OCI-LY3 (cell line): Measurements from ENCODE around the gene FOXF2.

Experiments
- H2AFZ ChIP-seq: fragments of 200-600, 300-600 bp; shearing (Covaris generic); 2 replicates; pipeline ENCODE4 v1.6.0; 2014; ENCODE audit warnings: antibody characterized with exemption, low read depth, low read length
- H3K27ac ChIP-seq: fragments of 200-600, 300-600 bp; sonication (generic); 2 replicates; pipeline ENCODE4 v1.5.1; 2014; ENCODE audit warnings: mild to moderate bottlenecking, low read length, moderate library complexity, mixed read lengths
- H3K27me3 ChIP-seq: fragments of 200-600, 300-600 bp; sonication (generic); 2 replicates; pipeline ENCODE4 v1.6.1; 2014; ENCODE audit warnings: low read depth, low read length, mixed read lengths
- H3K36me3 ChIP-seq: fragments of 200-600, 300-600 bp; sonication (generic); replicated peaks from 2 replicates; pipeline ENCODE3; 2014; ENCODE audit warnings: low read depth, low read length, mixed read lengths
- H3K4me1 ChIP-seq: fragments of 300-600, 200-600 bp; sonication (generic); 2 replicates; pipeline ENCODE4 v1.6.1; 2014; ENCODE audit warnings: low read length, mixed read lengths
- H3K4me2 ChIP-seq: fragments of 200-600, 300-600 bp; sonication (generic); 2 replicates; pipeline ENCODE4 v1.6.1; 2014; ENCODE audit warnings: low read length, mixed read lengths
- H3K4me3 ChIP-seq: fragments of 300-600, 200-600 bp; sonication (generic); 2 replicates; pipeline ENCODE4 v1.5.1; 2014; ENCODE audit warnings: antibody characterized with exemption, mild to moderate bottlenecking, low read length, moderate library complexity
- H3K79me2 ChIP-seq: fragments of 300-600, 200-600 bp; shearing (Covaris generic); 2 replicates; pipeline ENCODE4 v1.6.1; 2014; ENCODE audit warnings: mild to moderate bottlenecking, low read length, mixed read lengths
- H3K9ac ChIP-seq: fragments of 300-600, 200-600 bp; shearing (Covaris generic); 2 replicates; pipeline ENCODE4 v1.6.0; 2014; ENCODE audit warnings: mild to moderate bottlenecking, low read length, moderate library complexity
- H3K9me3 ChIP-seq: fragments of 200-600, 300-600 bp; shearing (Covaris generic); 2 replicates; pipeline ENCODE4 v1.6.1; 2014; ENCODE audit warnings: low read length, mixed read lengths; ENCODE audit not compliant: insufficient read depth
- H4K20me1 ChIP-seq: fragments of 200-600, 300-600 bp; sonication (generic); 2 replicates; pipeline ENCODE4 v1.6.1; 2016; ENCODE audit warnings: low read length, mixed read lengths; ENCODE audit not compliant: insufficient read depth
- EZH2phosphoT487 ChIP-seq: fragments of 200-600 bp; shearing (Covaris generic); IDR thresholded peaks from 2 replicates; pipeline ENCODE4 v1.6.1; 2018; ENCODE audit warnings: antibody characterized with exemption, mixed run types, low read depth
- TF ChIP-seq, protein P1 (sequence below): fragments of 200-600, 300-600 bp; sonication (generic); IDR thresholded peaks from 2 replicates; pipeline ENCODE4 v1.5.1; 2014; ENCODE audit warnings: antibody characterized with exemption, low read length, low read depth

Gene FOXF2

DNA sequence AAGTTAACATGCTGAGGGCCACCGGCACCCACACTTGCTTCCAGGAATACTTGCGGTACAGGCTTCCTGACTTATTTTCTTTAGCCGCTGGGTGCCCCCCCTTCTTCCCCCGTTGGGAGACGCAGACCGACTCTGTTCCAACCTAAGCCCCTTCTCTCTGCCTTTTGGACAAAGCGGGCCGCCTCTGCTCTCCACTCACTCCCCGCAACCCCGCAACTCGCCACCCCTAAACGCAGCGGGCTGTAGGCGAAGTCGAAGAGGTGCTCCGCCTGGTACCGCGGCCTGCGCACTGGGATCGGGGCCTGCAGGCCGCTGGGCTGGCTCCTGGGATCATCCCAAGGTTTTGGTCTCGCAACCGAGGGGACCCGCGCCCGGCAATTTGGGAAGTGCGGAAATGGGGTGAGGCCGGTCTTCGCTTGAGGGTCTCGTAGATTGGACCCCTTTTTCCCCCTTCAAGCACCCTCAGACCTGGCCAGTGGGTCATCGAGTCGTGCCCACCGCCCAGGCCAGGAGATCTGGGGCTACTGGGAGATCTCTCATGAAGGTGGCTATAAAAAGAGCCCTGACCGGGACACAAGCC lies 4.7 kb upstream of the FOXF2 start:
- H3K9me3 ChIP-seq, result no peaks in the 10 kb centered on the region
- H3K36me3 ChIP-seq, result no peaks in the 10 kb centered on the region
- H3K27me3 ChIP-seq, result no peaks in the 10 kb centered on the region
- no peak overlapping the region for H3K9ac ChIP-seq
- H3K4me2 ChIP-seq, result no peak overlapping the region
- H3K27ac ChIP-seq, result no peak overlapping the region
- H4K20me1 ChIP-seq, result no peaks in the 10 kb centered on the region
- H3K4me3 ChIP-seq, result no peak overlapping the region
- H3K79me2 ChIP-seq, result no peaks in the 10 kb centered on the region
- H3K4me1 ChIP-seq, result no peaks in the 10 kb centered on the region
- no peak overlapping the region for H2AFZ ChIP-seq
- TF ChIP-seq, protein P1, sequence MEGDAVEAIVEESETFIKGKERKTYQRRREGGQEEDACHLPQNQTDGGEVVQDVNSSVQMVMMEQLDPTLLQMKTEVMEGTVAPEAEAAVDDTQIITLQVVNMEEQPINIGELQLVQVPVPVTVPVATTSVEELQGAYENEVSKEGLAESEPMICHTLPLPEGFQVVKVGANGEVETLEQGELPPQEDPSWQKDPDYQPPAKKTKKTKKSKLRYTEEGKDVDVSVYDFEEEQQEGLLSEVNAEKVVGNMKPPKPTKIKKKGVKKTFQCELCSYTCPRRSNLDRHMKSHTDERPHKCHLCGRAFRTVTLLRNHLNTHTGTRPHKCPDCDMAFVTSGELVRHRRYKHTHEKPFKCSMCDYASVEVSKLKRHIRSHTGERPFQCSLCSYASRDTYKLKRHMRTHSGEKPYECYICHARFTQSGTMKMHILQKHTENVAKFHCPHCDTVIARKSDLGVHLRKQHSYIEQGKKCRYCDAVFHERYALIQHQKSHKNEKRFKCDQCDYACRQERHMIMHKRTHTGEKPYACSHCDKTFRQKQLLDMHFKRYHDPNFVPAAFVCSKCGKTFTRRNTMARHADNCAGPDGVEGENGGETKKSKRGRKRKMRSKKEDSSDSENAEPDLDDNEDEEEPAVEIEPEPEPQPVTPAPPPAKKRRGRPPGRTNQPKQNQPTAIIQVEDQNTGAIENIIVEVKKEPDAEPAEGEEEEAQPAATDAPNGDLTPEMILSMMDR, result no peak
- TF ChIP-seq EZH2phosphoT487, result no peak

DNA sequence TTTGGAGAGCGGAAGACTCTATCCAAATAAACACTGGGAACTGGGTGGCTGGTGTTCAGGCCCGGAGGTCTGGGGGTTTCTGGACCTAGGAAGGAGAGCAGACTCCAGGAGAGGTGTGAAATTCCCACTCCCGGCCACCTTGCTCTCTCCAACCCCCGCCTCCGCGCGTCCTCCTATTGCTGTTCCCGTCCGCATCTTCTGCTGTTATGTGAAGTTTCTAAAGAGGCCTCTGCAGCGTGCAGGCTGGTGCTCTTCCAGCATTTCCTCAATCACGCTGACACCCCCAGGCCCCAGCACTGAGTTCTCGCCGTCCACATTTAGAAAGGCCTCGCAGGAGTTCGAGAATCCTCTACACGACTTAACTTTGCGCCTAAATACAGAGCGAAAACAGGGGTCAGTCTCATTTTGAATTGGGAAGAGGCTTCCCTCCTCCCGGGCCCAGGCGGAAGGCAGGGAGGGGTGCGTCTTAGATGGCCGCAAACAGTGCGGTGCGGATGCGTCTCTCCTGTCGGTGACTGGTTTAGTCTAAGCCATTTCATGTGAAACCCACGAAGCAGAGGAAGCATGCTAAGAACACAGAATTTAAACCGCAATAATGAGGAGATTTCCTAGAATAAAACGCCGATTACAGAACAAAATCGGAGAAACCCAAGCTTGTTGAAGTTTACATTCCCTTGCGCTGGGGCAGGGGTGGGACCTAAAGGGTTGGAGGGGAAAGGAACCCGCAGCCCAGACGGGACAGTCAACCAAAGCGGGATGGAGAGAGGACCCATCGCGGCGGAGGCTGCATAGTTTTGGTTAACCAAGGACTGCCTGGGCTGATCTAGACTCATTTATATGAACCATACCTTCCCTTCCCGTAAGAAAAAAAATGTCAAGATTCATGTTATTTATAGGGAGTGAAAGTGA lies 4.0 kb upstream of the FOXF2 start:
- Histone ChIP-seq H3K9me3 (no peaks in the 10 kb centered on the region), H3K9ac (no peak overlapping the region), H3K4me3 (no peak overlapping the region), H3K79me2 (no peaks in the 10 kb centered on the region), H2AFZ (no peak overlapping the region), H3K36me3 (no peaks in the 10 kb centered on the region), H4K20me1 (no peaks in the 10 kb centered on the region), H3K27ac (no peak overlapping the region), H3K4me1 (no peaks in the 10 kb centered on the region), H3K27me3 (no peaks in the 10 kb centered on the region), H3K4me2 (no peak overlapping the region)
- TF ChIP-seq, protein P1, result no peak
- TF ChIP-seq EZH2phosphoT487, result no peak

DNA sequence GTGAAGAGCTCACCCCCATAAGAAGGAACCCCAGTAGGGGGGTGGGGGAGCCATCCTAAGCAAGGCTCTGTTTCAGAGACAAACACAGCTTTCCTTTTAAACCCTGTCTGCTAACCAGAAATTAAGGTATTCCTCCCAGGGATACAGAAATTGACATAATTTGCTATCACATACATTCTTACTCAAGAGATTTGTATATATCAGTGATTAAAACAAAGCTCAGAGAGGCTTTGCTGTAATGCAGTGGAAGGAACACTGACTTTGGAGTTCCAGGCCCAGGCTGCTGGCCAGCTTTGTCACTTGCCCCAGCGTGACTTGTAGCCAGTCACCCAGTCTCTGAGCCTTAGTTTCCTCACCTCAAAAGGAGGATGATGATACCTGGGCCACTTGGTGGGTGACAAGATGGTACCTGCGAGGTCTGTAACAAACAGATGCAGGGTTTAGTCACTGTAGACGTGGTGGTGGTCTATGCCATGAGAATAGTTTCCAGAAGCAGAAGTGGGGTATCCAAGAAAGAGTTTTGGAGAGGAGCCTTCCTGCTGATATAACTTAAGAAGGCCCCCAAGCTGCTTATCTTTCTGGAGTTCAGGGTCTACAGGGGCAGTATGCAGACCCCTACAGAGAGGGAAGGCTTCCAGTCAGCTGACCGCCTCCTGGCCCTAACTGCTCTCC lies 3.2 kb upstream of the FOXF2 start:
- H3K4me1 ChIP-seq, result no peaks in the 10 kb centered on the region
- H3K9ac ChIP-seq, result no peak overlapping the region
- TF ChIP-seq EZH2phosphoT487, result no peak
- TF ChIP-seq, protein P1, result no peak
- no peaks in the 10 kb centered on the region for H3K36me3 ChIP-seq
- no peak overlapping the region for H3K27ac ChIP-seq
- H3K27me3 ChIP-seq, result no peaks in the 10 kb centered on the region
- H4K20me1 ChIP-seq, result no peaks in the 10 kb centered on the region
- no peaks in the 10 kb centered on the region for H3K9me3 ChIP-seq
- no peaks in the 10 kb centered on the region for H3K79me2 ChIP-seq
- H3K4me3 ChIP-seq, result no peak overlapping the region
- no peak overlapping the region for H3K4me2 ChIP-seq
- H2AFZ ChIP-seq, result no peak overlapping the region

DNA sequence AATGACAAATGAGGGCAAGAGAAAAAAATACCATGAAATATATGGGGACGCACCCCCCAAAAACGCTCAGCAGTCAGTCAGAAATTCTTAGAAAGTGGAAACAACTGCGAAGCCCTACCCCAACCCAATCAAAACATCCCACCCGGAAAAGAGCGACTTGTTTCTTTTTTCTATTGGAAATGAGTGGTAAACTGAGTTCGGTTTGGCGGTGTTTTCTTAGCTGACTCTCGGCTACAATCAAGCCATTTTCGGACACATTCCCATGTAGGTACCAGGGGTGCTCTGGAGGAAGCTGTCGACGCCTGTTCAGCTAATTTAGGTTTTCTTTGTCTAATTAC lies 1.9 kb upstream of the FOXF2 start:
- H3K27ac ChIP-seq, result no peak overlapping the region
- H3K27me3 ChIP-seq, result no peaks in the 10 kb centered on the region
- no peaks in the 10 kb centered on the region for H4K20me1 ChIP-seq
- no peaks in the 10 kb centered on the region for H3K36me3 ChIP-seq
- no peaks in the 10 kb centered on the region for H3K4me1 ChIP-seq
- no peak overlapping the region for H3K9ac ChIP-seq
- TF ChIP-seq, protein P1, result no peak
- TF ChIP-seq EZH2phosphoT487, result no peak
- H3K4me2 ChIP-seq, result no peak overlapping the region
- no peaks in the 10 kb centered on the region for H3K79me2 ChIP-seq
- no peak overlapping the region for H2AFZ ChIP-seq
- no peaks in the 10 kb centered on the region for H3K9me3 ChIP-seq
- no peak overlapping the region for H3K4me3 ChIP-seq
